OCI-LY1 (cell line): ENCODE data around the gene SPINT1.

Experiments
- EZH2 ChIP-seq: fragments of 200-600 bp; sonication (generic), shearing (Covaris generic); IDR thresholded peaks from 2 replicates; pipeline ENCODE4 v1.8.0; 2017; ENCODE audit warnings: borderline replicate concordance, mixed run types, mild to moderate bottlenecking, antibody characterized with exemption, low read length, moderate library complexity, mixed read lengths
- TF ChIP-seq, protein P1 (sequence below): fragments of 200-600 bp; sonication (generic), shearing (Covaris generic); IDR thresholded peaks from 2 replicates; pipeline ENCODE4 v1.5.1; 2017; ENCODE audit warnings: mild to moderate bottlenecking, antibody characterized with exemption, low read length, moderate library complexity, mixed read lengths

DNA sequence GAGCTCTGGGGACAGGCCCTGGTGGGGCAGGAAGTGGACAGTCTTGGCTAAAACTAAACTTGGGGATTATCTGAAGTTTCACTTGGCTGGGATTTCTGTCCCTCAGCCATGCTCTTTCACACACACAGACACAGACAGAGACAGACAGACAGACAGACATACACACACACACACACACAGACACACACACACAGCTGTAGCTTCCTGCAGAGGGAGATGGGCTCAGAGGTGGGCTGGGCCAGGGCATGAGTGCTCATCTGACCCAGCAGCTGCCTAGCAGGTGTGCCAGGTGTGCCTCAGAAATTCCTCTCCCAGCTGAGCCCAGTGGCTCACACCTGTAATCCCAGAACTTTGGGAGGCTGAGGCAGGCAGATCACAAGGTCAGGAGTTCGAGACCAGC lies 26.9 kb downstream of the SPINT1 start:
- TF ChIP-seq, protein P1, sequence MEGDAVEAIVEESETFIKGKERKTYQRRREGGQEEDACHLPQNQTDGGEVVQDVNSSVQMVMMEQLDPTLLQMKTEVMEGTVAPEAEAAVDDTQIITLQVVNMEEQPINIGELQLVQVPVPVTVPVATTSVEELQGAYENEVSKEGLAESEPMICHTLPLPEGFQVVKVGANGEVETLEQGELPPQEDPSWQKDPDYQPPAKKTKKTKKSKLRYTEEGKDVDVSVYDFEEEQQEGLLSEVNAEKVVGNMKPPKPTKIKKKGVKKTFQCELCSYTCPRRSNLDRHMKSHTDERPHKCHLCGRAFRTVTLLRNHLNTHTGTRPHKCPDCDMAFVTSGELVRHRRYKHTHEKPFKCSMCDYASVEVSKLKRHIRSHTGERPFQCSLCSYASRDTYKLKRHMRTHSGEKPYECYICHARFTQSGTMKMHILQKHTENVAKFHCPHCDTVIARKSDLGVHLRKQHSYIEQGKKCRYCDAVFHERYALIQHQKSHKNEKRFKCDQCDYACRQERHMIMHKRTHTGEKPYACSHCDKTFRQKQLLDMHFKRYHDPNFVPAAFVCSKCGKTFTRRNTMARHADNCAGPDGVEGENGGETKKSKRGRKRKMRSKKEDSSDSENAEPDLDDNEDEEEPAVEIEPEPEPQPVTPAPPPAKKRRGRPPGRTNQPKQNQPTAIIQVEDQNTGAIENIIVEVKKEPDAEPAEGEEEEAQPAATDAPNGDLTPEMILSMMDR: no peak
- no peak for TF ChIP-seq EZH2
